K562 (cell line): ENCODE measurements around the gene CDK11B. TPM values are rescaled to one million over a fixed set of nuclear protein-coding genes. Genes with fewer than 3 reads are reported as not detected.

Source experiments
- ATAC-seq: fragments of 200-7000 bp; cut with Tn5 transposase; 3 replicates; pipeline ENCODE4 v1.9.1; 2020; ENCODE audit warnings: moderate library complexity
- BruUV-seq: library from RNA; stranded (reverse); fragments of 400-500 nt; replicated peaks from 2 replicates; lab custom pipeline; 2021; lab: Mats Ljungman, UMichigan
- CTCF ChIA-PET: fragments of 300-600 bp; formaldehyde crosslinking; extraction: SDS; loops from one replicate; lab custom pipeline; 2021; ENCODE audit warnings: low intra/inter-chr PET ratio; lab: Yijun Ruan, JAX
- POLR2A ChIA-PET: fragments of 300-600, 350-650 bp; sonication (Branson Sonifier 250); formaldehyde crosslinking; extraction: SDS; loops from one replicate; lab custom pipeline; 2021; ENCODE audit warnings: antibody characterized with exemption, inconsistent platforms; lab: Yijun Ruan, JAX
- DNase-seq, 4 experiments: peaks; one replicate each; pipeline versions ENCODE4 v3.0.0 to v3.0.0-alpha.2; 2011 to 2018; ENCODE audit warnings: low spot score in 3 of 4, mixed read lengths in 3 of 4; ENCODE audit errors: extremely low read depth in 1 of 4
- FAIRE-seq: peaks from 2 replicates; lab custom pipeline; 2011; peaks lifted over from hg19 to GRCh38; lab: Jason Lieb, UNC
- H2AFZ ChIP-seq: 2 replicates; pipeline ENCODE4 v1.6.0; 2011; ENCODE audit warnings: low read depth, low read length, control low read depth, inconsistent platforms
- H3K27ac ChIP-seq: fragments of 200-600 bp; 3 replicates; pipeline ENCODE4 v1.8.0; 2011; ENCODE audit warnings: low read depth, mild to moderate bottlenecking, control low read depth, inconsistent platforms, low read length, moderate library complexity, mixed read lengths; ENCODE audit errors: extremely low read depth
- H3K27me3 ChIP-seq, 2 experiments: fragments of 300-600 bp in 1 of 2; 2 replicates in 1 of 2; 3 replicates in 1 of 2; pipeline versions ENCODE4 v1.6.0 to v1.8.0; 2011; ENCODE audit warnings: inconsistent platforms in 2 of 2, low read length in 2 of 2, mild to moderate bottlenecking in 1 of 2, mixed read lengths in 1 of 2, moderate library complexity in 1 of 2; ENCODE audit not compliant: control insufficient read depth in 2 of 2, insufficient read depth in 2 of 2
- H3K36me3 ChIP-seq: fragments of 300-600 bp; 3 replicates; pipeline ENCODE4 v1.8.0; 2011; ENCODE audit warnings: mild to moderate bottlenecking, low read length, inconsistent platforms; ENCODE audit not compliant: control insufficient read depth, insufficient read depth
- H3K4me1 ChIP-seq, 2 experiments: fragments of 200-600 bp in 1 of 2; replicated peaks in 1 of 2; 2 replicates in 1 of 2; 3 replicates in 1 of 2; pipeline versions ENCODE4 v1.5.1 to v1.8.0; 2011; ENCODE audit warnings: inconsistent platforms in 2 of 2, low read length in 2 of 2, mild to moderate bottlenecking in 1 of 2, mixed read lengths in 1 of 2, moderate library complexity in 1 of 2; ENCODE audit not compliant: control insufficient read depth in 2 of 2, insufficient read depth in 2 of 2
- H3K4me2 ChIP-seq: 2 replicates; pipeline ENCODE4 v1.6.1; 2011; ENCODE audit warnings: low read length, control low read depth, inconsistent platforms, mixed read lengths; ENCODE audit not compliant: insufficient read depth
- H3K4me3 ChIP-seq: fragments of 200-600 bp; sonication (generic), shearing (Covaris generic); 2 replicates; pipeline ENCODE4 v1.5.1; 2016; ENCODE audit warnings: control low read depth, inconsistent platforms
- H3K79me2 ChIP-seq: fragments of 200-600 bp; 3 replicates; pipeline ENCODE4 v1.8.0; 2011; ENCODE audit warnings: low read length, inconsistent platforms; ENCODE audit not compliant: control insufficient read depth, insufficient read depth
- H3K9ac ChIP-seq, 2 experiments: 2 replicates each; pipeline versions ENCODE4 v1.6.0 to v1.6.1; 2011; ENCODE audit warnings: low read depth in 2 of 2, low read length in 2 of 2, control low read depth in 1 of 2, inconsistent platforms in 1 of 2, mild to moderate bottlenecking in 1 of 2, mixed read lengths in 1 of 2; ENCODE audit not compliant: insufficient read depth in 1 of 2
- H3K9me1 ChIP-seq: one replicate; pipeline ENCODE4 v1.6.0; 2011; ENCODE audit warnings: inconsistent platforms, mild to moderate bottlenecking, low read length, moderate library complexity; ENCODE audit not compliant: control insufficient read depth, insufficient read depth
- H3K9me3 ChIP-seq: replicated peaks from 2 replicates; pipeline ENCODE4 v1.5.1; 2011; ENCODE audit warnings: low read depth, low read length, inconsistent platforms; ENCODE audit not compliant: control insufficient read depth, insufficient read depth
- H4K20me1 ChIP-seq: replicated peaks from 2 replicates; pipeline ENCODE4 v1.6.1; 2011; ENCODE audit warnings: low read length, inconsistent platforms, mixed read lengths; ENCODE audit not compliant: control insufficient read depth, insufficient read depth
- BDP1 ChIP-seq: IDR thresholded peaks from 3 replicates; pipeline ENCODE4 v1.6.1; 2011; ENCODE audit not compliant: insufficient read length, insufficient read depth
- HLTF ChIP-seq: fragments of 450-650 bp; IDR thresholded peaks from 2 replicates; pipeline ENCODE4 v1.6.1; 2016
- MAZ ChIP-seq, 2 experiments: fragments of 450-650 bp in 1 of 2; sonication (generic) in 1 of 2; formaldehyde crosslinking; IDR thresholded peaks in 1 of 2; conservative IDR thresholded peaks in 1 of 2; 2 replicates each; pipeline versions ENCODE4 v1.4.0 to v1.5.0; 2020; ENCODE audit warnings: mild to moderate bottlenecking in 1 of 2, missing genetic modification reagents in 1 of 2
- ZNF449 ChIP-seq: fragments of 250-450 bp; sonication (Bioruptor Pico); IDR thresholded peaks from 2 replicates; pipeline ENCODE4 v1.8.0; 2022; ENCODE audit warnings: moderate library complexity, mild to moderate bottlenecking, inconsistent platforms
- WGBS: fragments of 100-300 bp; shearing (Covaris generic); methylation state at CpG from one replicate; pipeline ENCODE4 v1.1.6; 2016; ENCODE audit warnings: low coverage, mixed read lengths; ENCODE audit not compliant: insufficient coverage; ENCODE audit errors: missing lambda C conversion rate; 5-methylcytosine and 5-hydroxymethylcytosine counted together
- in situ Hi-C: fragments of 300-500 bp; cut with MboI; formaldehyde crosslinking; loops from 4 replicates; pipeline ENCODE4 v1.15.0; 2018; ENCODE audit warnings: inconsistent platforms, mixed read lengths
- intact Hi-C: fragments of 100-400 bp; cut with micrococcal nuclease; formaldehyde crosslinking; loops from 2 replicates; pipeline ENCODE4 v1.14.2; 2022
- polyA plus RNA-seq, 8 experiments: library from polyadenylated mRNA; depleted of rRNA in 4 of 8; stranded (reverse) in 5 of 8; unstranded in 3 of 8; fragments of >200 nt; fragmentation: Nextera tagmentation in 2 of 8; fragmentation: Illumina TruSeq in 1 of 8; extraction: Ambion mirVana in 2 of 8; extraction: Trizol in 1 of 8; gene quantifications; 2 replicates each; pipeline versions ENCODE4 v1.2.1 to v1.2.3, GENCODE V29; 2011 to 2014; ENCODE audit warnings: inconsistent platforms in 1 of 8, missing spikeins in 1 of 8
- total RNA-seq, 7 experiments: library from RNA; depleted of rRNA in 6 of 7; stranded (reverse); fragments of >200 nt in 6 of 7; fragmentation: Illumina TruSeq in 2 of 7; extraction: Trizol in 2 of 7; gene quantifications; 2 replicates each; pipeline versions ENCODE4 v1.2.1 to v1.2.3, GENCODE V29; 2011 to 2021; ENCODE audit warnings: low replicate concordance in 1 of 7

The CDK11B gene
- total and polyA plus RNA-seq, 9 of the 15 experiments (the other 6 are each of a cell fraction or from before 2014, with no cell fraction given): 2.8 to 52.2 (median 19.5) TPM

- TF ChIP-seq MAZ (CRISPR knock-in tag; conservative IDR thresholded peaks at IDR 0.05 in 1 of 2, IDR thresholded peaks at IDR 0.05 in 1 of 2) (0 out of 4 replicates have a peak, but pooled peaks of 1 of the 2 experiments have one; percentile 8), HLTF (0 out of 2 replicates have a peak, but pooled peaks have one; percentile 26)
These were observed 45.2 kb downstream of the CDK11B start (continued) for GRCh38 chr1:1613509-1614082.

DNA sequence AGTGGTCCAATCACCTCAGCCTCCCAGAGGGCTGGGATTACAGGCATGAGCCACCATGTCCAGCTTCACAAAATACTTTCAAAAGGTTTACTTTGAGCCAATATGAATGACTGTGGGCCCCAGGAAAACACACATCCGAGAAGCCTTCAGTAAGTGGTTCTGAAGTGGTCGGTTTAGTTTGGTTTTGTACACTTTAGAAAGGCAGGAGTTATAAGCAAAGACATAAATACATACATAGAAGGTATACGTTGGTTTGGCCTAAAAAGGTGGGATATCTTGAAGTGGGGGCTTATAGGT lies 46.8 kb downstream of the CDK11B start:
- Histone ChIP-seq H3K79me2 (peaks cover 31% of the 10 kb centered on the region), H3K4me3 (no peak overlapping the region), H3K27ac (no peak overlapping the region), H4K20me1 (0 out of 2 replicates have a peak, but pooled peaks cover 12% of the 10 kb centered on the region), H3K27me3 (no peaks in the 10 kb centered on the region; a peak in 1 of 5 replicates), H3K4me2 (no peak overlapping the region), H3K9me3 (no peaks in the 10 kb centered on the region), H2AFZ (no peak overlapping the region), H3K4me1 (peaks cover 20 to 49% of the 10 kb centered on the region in 2 experiments; a peak in 4 of 5 replicates), H3K9ac (no peak overlapping the region), H3K36me3 (no peaks in the 10 kb centered on the region), H3K9me1 (no peaks in the 10 kb centered on the region)
- DNase-seq (no peak), FAIRE-seq (no peak), ATAC-seq (no peak)
- ChIA-PET CTCF (no interaction called here), POLR2A (no interaction called here)
- BruUV-seq: no TSS peak
- intact Hi-C loops: no loop called here
- 84% methylated on average over 3 of the region's 3 CpGs for WGBS
- in situ Hi-C loops: no loop called here
- TF ChIP-seq ZNF449 (CRISPR knock-in tag) (no peak), BDP1 (no peak)
